ENCODE measurements around the gene GULP1. TPM values are rescaled to one million over a fixed set of nuclear protein-coding genes. Genes with fewer than 3 reads are reported as not detected.

The GULP1 gene
- total RNA-seq, 4 donors from 2014 or later = 34.0 to 46.3 (median 38.0) TPM

GRCh38 chr2:188391354-188391753, 99.7 kb downstream of the GULP1 start:
- no peaks in the 10 kb centered on the region for H3K27me3 ChIP-seq
- no peak for DNase-seq
- H3K9me3 ChIP-seq = no peaks in the 10 kb centered on the region
- no peaks in the 10 kb centered on the region for H3K4me1 ChIP-seq
- H3K36me3 ChIP-seq = no peaks in the 10 kb centered on the region
- TF ChIP-seq POLR2A (IDR thresholded peaks at IDR 0.05) (no peak), CTCF (IDR thresholded peaks at IDR 0.05) (no peak)
- H3K27ac ChIP-seq = no peak overlapping the region
- H3K4me3 ChIP-seq (replicated peaks in 1 of 3) = no peak overlapping the region
- intact Hi-C loops (cut with DNase I) = no loop called here

DNA sequence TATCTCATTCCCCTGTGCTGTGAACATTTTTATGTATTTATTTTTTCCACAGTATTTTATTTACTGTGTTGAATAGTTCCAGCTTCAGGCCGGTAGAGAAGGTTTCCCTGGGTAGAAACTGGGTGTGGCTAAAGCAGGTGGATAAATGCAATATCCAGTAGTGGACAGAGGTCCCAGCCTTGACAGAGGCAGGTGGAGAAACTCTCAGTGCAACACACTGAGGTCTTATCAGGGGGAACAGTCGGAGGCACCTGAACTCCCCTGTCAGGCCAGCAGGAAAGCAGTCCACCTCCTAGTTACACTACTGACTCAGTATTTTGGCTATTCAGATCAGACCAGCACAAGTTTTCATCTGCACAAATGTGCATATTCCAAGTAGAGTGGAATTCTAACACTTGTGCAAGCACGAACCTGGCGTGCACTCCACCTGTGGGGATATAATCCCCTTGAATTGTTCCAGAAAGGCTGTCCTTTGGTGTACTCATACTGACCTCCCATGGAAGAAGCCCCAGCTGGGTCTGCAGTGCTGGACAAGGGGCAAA, 103.3 kb downstream of the GULP1 start:
- Histone ChIP-seq H3K27me3 (no peaks in the 10 kb centered on the region), H3K36me3 (no peaks in the 10 kb centered on the region), H3K9me3 (no peaks in the 10 kb centered on the region), H3K27ac (no peak overlapping the region), H3K4me3 (replicated peaks in 1 of 3) (no peak overlapping the region), H3K4me1 (peaks cover 6 to 8% of the 10 kb centered on the region in 2 donors)
- 89 to 95% methylated on average over 4 of the region's 4 CpGs for WGBS, 2 donors
- DNase-seq = no peak
- intact Hi-C loops (cut with DNase I) = no loop called here
- no peak for TF ChIP-seq CTCF (IDR thresholded peaks at IDR 0.05)
- TF ChIP-seq POLR2A (IDR thresholded peaks at IDR 0.05) = no peak

GRCh38 chr2:188395903-188396689, 104.4 kb downstream of the GULP1 start:
- intact Hi-C loops (cut with DNase I) = no loop called here
- Histone ChIP-seq H3K27ac (no peak overlapping the region), H3K4me1 (peaks cover 6 to 8% of the 10 kb centered on the region in 2 donors), H3K27me3 (no peaks in the 10 kb centered on the region), H3K36me3 (no peaks in the 10 kb centered on the region), H3K9me3 (no peaks in the 10 kb centered on the region), H3K4me3 (replicated peaks in 1 of 3) (no peak overlapping the region)
- no peak for DNase-seq
- 94 to 96% methylated on average over 10 of the region's 10 CpGs for WGBS, 2 donors
- TF ChIP-seq CTCF (IDR thresholded peaks at IDR 0.05) (no peak), POLR2A (IDR thresholded peaks at IDR 0.05) (no peak)

DNA sequence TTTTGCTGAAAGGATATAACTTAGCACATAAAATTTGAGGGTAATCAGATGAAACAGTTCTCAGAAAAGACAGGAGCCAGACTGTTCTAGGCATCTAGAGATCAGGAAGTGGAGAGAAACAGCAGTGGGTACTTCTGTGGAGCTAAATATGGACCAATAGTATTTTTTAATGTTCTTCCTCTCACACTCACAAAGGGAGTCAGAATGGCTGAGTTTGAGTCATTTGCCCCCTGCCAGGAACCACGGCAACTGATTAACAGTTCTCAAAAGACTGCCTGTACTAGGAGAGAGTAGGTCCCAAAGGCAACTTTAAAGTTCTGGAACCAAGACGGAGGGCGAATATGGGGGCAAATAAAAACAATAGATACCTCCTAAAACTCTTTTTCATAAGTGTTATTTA, 107.5 kb downstream of the GULP1 start:
- no peaks in the 10 kb centered on the region for H3K9me3 ChIP-seq
- no peaks in the 10 kb centered on the region for H3K36me3 ChIP-seq
- intact Hi-C loops (cut with DNase I) = no loop called here
- no peaks in the 10 kb centered on the region for H3K27me3 ChIP-seq
- peaks cover 8 to 13% of the 10 kb centered on the region in 2 donors for H3K4me1 ChIP-seq
- H3K4me3 ChIP-seq (replicated peaks in 1 of 3) = no peak overlapping the region
- TF ChIP-seq POLR2A (IDR thresholded peaks at IDR 0.05) (no peak), CTCF (IDR thresholded peaks at IDR 0.05) (no peak)
- H3K27ac ChIP-seq = no peak overlapping the region
- WGBS, 2 donors = 92 to 93% methylated on average over 3 of the region's 3 CpGs
- DNase-seq = no peak

DNA sequence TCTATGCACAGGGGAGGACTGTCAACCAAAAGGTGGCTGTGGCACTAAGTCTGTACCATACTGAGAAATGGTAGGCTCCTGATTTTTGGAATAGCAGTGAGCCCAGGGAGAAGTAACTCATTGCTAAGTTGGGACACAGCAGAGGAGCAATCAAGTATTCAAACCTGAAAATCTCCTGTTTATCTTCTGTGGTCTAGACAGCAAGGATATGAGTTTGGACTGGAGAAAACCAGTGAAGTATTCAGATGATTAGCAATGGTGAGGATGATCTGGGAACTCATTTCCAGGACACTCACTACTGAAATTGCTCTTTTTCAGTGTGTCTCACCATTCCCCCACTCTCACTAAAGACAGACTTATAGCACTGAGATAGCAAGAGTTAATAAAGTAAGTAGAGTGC, 112.0 kb downstream of the GULP1 start:
- Histone ChIP-seq H3K36me3 (no peaks in the 10 kb centered on the region), H3K27ac (no peak overlapping the region), H3K4me1 (peaks cover 5 to 18% of the 10 kb centered on the region in 2 donors), H3K4me3 (replicated peaks in 1 of 3) (no peak overlapping the region), H3K9me3 (no peaks in the 10 kb centered on the region), H3K27me3 (no peaks in the 10 kb centered on the region)
- TF ChIP-seq POLR2A (IDR thresholded peaks at IDR 0.05) (no peak), CTCF (IDR thresholded peaks at IDR 0.05) (no peak)
- no peak for DNase-seq
- intact Hi-C loops (cut with DNase I) = no loop called here
